HG02588 (cell line): ENCODE results near the gene ADAMTS14.
"Not testable (repeated sequence)": the region's sequence is repeated elsewhere in the genome, so short reads cannot be mapped to it uniquely, and the experiment has no call there.

Experiments
- ATAC-seq: cut with Tn5 transposase; IDR thresholded peaks from one replicate; pipeline ENCODE4 v1.9.1; 2021; ENCODE audit warnings: mild to moderate bottlenecking, moderate library complexity; ENCODE audit not compliant: unreplicated experiment

Gene ADAMTS14

DNA sequence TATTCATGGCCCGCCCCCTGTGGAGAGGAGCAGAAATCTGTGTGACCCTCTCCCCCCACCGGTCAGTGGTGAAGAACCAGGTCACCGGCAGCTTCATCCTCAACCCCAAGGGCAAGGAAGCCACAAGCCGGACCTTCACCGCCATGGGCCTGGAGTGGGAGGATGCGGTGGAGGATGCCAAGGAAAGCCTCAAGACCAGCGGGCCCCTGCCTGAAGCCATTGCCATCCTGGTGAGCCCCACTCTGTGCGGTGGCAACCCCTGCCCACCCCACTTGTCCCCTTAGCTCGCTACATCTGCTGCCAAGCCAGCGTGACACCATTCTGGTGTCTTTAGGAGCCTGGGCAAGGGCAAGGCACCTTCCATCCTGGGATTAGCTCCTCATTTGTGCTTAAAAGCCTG, 77.5 kb downstream of the ADAMTS14 start:
- no peak for ATAC-seq

DNA sequence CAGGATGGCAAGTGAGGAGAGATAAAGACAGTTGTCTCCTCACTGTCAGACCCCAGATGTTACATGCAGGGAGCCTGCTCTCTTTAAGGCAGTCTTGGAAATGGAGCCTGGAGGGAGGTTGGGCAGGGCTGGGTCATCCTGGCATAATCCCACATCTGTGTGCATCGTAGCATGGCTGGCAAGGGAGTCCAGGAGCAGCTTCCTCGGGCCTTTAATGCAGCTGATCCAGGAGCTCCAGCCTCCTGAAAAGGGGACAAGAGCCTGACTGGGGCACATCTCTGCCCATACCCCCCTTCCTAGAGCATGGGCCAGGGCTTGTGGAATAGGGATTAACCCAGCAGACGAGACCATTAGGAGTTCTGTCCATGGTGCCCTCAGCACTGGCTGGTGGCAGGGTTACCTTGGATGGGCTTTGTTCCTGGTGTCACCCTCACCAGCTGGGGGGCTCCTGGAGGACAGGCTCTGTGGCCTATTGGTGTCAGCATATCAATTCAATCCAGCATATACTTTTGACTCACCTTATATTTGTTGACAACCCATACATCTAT, 77.9 kb downstream of the ADAMTS14 start:
- no peak for ATAC-seq

DNA sequence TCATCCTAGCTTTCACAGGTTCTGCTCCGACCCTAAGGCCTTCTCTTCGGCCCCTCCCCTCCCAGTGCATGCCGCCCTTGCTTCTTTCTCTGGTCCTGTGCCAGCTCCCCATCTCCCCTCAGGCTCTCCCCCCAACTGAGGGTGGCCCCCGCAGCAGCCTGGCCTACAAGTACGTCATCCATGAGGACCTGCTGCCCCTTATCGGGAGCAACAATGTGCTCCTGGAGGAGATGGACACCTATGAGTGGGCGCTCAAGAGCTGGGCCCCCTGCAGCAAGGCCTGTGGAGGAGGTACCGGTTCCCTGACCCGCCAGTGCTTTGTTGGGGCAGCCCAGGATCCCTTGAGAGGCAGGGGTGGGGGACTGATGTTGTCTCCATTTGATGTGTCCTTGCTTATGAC, 79.0 kb downstream of the ADAMTS14 start:
- ATAC-seq = no peak

DNA sequence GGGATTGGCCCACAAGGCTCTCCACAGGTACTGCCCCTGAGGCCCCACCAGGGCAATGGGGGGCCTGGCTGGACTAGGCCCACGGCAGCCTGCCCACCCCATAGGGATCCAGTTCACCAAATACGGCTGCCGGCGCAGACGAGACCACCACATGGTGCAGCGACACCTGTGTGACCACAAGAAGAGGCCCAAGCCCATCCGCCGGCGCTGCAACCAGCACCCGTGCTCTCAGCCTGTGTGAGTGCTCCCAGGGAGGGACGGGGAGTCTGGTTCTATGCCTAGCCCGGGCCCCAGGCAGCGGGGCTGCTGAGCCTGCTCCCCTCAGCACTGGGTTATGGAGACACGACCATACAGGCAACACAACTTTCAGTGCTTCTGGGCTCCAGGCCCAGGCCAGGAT, 79.7 kb downstream of the ADAMTS14 start:
- no peak for ATAC-seq

DNA sequence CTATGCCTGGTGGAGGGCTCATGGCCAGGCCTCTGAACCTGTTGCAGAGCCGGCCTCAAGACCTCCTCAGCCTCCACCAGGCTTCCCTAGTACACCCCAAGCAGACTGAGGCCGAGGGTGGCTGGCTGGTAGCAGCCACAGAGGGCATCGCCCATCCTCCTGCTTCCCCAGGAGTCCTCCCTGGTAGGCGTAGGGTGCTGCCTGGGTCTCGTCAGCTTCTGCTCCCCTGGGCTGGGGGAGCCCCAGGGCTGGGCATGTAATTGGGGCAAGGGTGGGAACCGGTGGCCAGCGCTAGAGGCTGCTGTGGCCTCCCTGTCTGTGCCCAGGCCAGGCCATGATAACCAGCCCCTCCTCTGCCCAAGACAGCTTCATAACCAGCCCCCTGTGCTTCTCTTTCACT, 80.3 kb downstream of the ADAMTS14 start:
- no peak for ATAC-seq

DNA sequence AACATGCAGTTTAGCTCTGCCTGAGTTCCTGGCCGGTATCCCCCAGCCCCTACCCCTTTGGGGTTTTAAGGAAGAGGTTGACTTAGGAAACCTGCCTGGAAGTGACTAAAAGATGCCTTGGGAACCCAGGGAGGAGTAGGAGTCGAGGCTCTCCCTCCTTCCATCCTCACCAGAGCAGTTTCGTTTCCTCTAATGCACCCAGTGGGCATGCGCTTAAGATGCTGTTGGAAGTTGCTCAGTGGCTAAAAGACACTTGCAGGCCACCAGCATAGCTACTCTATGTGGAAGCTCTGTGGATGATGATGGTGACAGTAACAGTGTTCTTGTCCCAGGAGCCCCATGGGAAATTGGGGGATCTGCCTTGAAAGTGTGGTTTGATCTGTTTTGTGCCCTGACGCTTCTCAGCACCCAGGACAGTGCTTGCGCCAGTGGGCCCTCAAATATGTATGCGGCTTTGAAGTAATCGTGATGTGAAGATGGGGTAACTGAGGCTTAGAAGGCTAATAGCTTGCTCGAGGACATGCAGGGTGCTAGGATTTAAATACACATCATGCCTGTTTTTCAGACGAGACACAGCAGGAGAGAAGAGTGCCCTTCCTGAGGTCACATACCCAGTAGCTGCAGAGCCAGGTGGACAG, 80.8 kb downstream of the ADAMTS14 start:
- no peak for ATAC-seq

DNA sequence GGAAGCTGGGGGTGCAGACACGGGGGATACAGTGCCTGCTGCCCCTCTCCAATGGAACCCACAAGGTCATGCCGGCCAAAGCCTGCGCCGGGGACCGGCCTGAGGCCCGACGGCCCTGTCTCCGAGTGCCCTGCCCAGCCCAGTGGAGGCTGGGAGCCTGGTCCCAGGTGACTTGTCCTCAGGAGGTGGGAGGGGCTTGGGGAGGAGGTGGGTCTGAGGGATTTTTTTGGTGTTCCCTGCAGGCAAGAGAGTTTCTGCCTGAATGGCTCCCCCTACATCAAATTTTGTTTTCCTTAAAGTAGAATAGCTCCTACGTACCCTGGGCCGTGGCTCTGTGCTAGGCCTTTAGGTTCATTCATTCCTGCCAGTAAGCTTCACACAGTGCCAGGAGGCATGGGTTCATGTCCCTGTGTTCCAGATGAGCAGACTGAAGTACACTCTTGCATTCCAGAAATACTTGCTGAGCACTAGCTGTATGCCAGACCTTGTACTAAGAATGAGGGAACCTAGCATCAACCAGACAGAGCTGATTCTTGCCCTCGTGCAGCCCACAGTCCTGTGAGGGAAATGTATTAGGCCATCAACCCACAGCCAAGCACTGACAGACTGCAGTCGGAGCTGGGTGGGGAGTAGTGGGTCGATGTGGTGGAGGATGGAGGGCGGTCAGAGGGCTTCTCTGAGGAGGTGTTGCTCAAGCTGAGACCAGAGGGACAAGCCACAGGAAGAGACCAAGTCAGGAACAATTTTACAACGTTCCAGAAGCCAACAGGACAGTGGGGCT, 81.7 kb downstream of the ADAMTS14 start:
- ATAC-seq = no peak

DNA sequence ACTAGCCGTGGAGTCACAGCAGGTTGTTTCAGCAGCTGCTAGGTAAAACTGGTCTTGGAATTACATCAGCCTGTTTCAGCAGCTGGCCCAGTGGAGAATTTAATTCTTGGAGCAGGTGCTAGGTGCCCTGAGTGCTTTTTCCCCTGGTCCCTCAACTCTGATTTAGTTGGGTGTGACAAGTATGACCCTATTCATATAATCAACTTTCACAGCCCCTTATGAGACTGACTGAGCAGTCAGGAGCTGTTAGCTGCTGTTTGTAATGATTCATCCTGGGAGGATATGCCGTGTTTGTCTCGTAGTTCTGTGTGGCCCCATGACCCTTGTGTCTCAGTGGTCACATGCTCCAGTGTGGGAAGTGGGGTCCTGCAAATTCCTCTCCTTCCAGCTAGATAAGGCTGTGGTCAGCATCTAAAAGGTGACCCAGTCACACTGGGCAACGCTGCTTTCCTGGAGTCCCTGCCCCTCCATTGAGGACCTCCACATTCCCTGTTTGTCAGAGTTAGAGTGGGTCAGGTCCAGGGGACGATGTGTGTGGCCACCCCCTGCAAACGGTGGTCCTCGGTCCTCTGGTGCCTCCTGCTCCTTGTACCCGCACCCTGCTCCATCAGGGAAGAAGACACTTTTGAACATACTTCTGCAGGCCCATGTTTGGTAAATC, 84.5 kb downstream of the ADAMTS14 start:
- no peak for ATAC-seq

DNA sequence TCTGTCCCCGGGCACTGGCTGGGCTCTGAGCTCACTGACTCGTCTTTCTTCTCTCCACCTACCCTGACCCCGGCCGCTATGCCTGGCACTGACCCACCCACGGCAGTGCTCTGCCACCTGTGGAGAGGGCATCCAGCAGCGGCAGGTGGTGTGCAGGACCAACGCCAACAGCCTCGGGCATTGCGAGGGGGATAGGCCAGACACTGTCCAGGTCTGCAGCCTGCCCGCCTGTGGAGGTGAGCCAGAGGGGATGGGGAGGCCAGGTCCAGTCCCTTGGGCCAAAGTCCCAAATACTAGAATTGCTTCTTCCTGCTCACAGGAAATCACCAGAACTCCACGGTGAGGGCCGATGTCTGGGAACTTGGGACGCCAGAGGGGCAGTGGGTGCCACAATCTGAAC, 85.5 kb downstream of the ADAMTS14 start:
- no peak for ATAC-seq

DNA sequence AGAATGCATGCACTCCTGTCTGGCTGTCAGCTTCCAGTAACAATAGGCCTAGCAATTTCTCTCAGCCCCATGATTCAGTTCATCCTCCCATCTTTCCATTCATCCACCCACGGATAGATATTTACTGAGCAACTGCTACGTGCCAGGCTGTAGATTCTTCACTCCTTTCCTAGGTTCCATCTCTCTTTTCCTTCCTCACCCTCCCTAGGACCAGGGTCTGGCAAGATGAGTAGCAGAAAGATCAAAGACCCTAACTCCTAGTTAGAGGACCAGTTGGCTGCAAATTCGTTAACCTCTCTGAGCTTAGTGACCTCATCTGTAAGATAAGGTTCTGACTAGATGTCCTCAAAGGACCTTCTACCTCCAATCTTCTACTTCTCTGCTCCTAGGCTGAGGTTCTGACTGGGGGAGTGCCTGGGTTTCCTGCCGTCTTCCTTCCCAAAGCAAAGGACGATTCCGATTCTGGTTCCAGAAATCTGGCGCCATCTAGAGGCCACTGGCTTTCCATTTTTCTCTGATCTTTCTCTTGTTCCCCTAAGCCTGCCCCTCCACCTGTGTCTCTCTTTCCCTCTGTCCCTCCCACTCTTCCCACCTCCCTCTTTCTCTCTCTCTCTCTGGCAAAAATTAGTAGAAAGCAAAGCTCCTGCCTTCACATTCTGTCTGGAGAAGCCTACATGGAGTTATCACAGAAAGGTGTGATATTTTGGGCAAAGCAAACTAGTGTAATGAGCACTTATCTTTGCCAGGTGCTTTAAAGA, 86.6 kb downstream of the ADAMTS14 start:
- ATAC-seq = no peak

DNA sequence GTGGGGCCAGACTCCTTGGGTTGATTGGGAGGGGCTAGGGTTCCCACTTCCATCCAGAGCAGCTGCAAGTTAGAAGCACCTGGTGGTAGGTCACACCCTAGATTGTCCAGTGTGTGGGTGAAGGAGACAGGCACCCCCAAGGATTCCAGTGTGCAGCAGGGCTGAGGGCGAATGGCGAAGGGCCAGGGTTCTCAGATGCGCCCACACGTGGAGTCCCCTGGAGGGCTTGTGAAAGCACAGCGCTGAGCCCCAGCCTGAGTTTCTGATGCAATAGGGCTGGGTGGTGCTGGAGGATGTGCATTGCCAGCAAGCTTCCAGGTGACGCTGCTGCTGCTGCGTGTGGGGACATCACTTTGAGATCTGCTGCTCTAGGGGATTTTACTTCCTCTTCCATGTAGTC, 87.5 kb downstream of the ADAMTS14 start:
- no peak for ATAC-seq

DNA sequence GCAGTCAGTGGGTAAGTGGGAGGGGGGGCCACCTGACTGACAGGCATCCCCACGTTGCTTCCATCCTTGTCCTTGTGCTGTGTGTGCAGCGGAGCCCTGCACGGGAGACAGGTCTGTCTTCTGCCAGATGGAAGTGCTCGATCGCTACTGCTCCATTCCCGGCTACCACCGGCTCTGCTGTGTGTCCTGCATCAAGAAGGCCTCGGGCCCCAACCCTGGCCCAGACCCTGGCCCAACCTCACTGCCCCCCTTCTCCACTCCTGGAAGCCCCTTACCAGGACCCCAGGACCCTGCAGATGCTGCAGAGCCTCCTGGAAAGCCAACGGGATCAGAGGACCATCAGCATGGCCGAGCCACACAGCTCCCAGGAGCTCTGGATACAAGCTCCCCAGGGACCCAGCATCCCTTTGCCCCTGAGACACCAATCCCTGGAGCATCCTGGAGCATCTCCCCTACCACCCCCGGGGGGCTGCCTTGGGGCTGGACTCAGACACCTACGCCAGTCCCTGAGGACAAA, 88.0 kb downstream of the ADAMTS14 start:
- no peak for ATAC-seq

DNA sequence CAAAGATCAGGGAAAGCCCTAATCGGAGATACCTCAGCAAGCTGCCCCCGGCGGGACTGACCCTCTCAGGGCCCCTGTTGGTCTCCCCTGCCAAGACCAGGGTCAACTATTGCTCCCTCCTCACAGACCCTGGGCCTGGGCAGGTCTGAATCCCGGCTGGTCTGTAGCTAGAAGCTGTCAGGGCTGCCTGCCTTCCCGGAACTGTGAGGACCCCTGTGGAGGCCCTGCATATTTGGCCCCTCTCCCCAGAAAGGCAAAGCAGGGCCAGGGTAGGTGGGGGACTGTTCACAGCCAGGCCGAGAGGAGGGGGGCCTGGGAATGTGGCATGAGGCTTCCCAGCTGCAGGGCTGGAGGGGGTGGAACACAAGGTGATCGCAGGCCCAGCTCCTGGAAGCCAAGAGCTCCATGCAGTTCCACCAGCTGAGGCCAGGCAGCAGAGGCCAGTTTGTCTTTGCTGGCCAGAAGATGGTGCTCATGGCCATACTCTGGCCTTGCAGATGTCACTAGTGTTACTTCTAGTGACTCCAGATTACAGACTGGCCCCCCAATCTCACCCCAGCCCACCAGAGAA, 88.8 kb downstream of the ADAMTS14 start:
- ATAC-seq = no peak

DNA sequence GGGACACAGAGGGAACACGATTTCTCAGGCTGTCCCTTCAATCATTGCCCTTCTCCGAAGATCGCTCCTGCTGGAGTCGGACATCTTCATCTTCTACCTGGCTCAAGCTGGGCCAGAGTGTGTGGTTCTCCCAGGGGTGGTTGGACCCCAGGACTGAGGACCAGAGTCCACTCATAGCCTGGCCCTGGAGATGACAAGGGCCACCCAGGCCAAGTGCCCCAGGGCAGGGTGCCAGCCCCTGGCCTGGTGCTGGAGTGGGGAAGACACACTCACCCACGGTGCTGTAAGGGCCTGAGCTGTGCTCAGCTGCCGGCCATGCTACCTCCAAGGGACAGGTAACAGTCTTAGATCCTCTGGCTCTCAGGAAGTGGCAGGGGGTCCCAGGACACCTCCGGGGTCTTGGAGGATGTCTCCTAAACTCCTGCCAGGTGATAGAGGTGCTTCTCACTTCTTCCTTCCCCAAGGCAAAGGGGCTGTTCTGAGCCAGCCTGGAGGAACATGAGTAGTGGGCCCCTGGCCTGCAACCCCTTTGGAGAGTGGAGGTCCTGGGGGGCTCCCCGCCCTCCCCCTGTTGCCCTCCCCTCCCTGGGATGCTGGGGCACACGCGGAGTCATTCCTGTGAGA, 89.5 kb downstream of the ADAMTS14 start:
- ATAC-seq = no peak

DNA sequence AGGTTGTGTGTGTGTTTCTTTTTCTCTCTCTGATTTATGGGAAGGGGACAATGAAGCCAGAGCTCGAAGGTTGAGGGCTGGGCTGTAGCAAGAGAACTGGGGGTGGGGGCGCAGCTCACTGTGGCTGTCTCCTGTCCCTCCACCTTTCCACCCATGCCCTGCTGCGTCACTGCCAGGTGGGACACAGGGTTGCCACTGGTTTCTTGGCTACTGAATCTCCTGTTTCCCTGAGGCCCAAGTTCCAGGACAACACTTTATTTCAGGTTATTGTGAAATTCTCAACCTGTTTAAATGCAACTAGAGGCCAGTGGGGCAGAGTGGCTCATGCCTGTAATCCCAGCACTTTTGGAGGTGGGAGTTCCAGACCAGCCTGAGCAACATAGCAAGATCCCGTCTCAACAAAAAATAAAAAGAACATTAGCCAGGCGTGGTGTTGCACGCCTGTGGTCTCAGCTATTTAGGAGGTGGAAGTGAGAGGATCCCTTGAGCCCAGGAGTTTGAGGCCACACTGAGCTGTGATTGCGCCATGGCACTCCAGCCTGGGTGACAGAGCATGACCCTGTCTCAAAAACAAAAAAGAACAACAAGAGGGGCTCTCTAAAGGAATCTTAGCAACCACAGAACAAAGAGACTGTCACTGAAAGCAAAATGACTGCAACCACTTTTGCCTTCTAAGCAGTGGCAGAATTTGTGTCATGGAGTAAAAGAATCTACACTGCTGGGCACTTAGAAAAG, 90.3 kb downstream of the ADAMTS14 start:
- ATAC-seq = no peak

DNA sequence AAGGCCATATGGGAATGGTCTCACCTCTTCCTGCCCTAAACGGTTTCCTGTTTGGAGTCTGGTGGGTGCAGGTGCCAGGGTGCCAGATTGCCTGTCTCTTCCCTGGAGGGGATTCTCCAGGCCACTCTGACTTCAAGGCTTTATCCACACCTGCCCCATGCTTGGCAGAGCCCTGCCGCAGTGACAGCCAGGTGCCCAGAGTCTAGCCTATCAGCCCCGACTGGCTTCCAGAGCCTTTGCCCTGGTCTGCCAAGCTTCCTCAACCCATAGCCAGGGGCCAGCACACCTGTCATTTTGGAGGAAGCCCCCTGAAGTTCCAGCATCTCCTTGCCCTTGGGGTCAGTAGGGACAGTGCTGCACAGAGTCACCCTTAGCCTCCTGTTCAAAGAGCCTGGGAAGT, 91.3 kb downstream of the ADAMTS14 start:
- ATAC-seq = no peak

DNA sequence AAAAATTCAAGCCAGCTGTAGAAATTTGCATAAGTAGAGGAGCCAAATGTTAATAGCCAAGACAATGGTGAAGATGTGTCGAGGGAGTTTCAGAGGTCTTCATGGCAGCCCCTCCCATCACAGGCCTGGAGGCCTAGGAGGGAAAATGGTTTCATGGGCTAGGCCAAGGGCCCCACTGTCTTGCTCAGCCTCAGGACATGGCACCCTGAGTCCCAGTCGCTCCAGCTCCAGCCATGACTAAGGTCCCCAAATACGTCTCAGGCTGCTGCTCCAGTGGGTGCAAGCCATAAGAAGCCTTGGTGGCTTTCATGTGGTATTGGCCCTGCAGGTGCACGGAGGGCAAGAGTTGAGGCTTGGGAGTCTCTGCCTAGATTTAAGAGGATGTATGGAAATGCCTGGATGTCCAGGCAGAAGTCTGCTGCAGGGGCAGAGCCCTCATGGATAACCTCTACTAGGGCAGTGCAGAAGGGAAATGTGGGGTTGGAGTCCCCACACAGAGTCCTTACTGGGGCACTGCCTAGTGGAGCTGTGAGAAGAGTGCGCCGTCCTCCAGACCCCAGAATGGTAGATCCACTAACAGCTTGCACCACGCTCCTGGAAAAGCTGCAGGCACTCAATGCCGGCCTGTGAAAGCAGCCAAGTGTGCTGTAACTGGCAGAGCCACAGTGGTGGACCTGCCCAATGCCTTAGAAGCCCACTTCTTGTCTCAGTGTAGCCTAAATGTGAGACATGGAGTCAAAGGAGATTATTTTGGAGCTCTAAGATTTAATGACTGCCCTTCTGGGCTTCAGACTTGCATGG, 93.7 kb downstream of the ADAMTS14 start:
- ATAC-seq = no peak

DNA sequence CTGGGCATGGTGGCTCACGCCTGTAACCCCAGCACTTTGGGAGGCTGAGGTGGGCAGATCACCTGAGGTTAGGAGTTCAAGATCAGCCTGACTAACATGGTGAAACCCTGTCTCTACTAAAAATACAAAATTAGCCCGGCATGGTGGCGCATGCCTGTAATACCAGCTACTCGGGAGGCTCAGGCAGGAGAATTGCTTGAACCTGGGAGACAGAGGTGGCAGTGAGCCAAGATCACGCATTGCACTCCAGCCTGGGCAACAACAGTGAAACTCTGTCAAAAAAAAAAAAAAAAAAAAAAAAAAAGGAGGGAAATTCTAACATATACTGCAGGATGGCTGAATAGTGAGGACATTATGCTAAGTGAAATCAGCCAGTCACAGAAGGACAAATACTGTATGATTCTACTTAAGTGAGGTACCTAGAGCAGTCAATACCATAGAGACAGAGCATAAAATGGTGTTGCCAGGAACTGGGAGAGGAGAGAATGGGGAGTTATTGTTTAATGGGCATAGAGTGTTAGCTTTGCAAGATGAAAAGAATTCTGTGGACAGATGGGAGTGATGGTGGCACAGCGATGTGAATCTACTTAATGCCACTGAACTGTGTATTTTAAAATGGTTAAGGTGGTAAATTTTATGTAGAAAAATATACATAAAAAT, 95.8 kb downstream of the ADAMTS14 start:
- ATAC-seq = not testable (repeated sequence)
